Measurements from ENCODE around the gene KDM4F.

GRCh38 chr11:95092549-95093324 lies 43.5 kb downstream of the KDM4F start:
- TF ChIP-seq POLR2A (IDR thresholded peaks at IDR 0.05): no peak
- TF ChIP-seq CTCF (IDR thresholded peaks at IDR 0.05): no peak
- TF ChIP-seq POLR2AphosphoS5 (IDR thresholded peaks at IDR 0.05): no peak
